Astrocyte (in vitro differentiated cells and primary cell): ENCODE data around the gene DNAL4. TPM values are rescaled to one million over a fixed set of nuclear protein-coding genes. Genes with fewer than 3 reads are reported as not detected.

Experiments used
- DNase-seq: peaks from one replicate; pipeline ENCODE4 v3.0.0-alpha.2; 2010; ENCODE audit warnings: low read depth
- FAIRE-seq: peaks from 2 replicates; lab custom pipeline; 2011; peaks lifted over from hg19 to GRCh38; lab: Jason Lieb, UNC
- H2AFZ ChIP-seq: 2 replicates; pipeline ENCODE4 v1.6.0; 2012; ENCODE audit warnings: low read depth, low read length, inconsistent platforms
- H3K27ac ChIP-seq: 2 replicates; pipeline ENCODE4 v1.5.1; 2011; ENCODE audit warnings: low read depth, low read length, inconsistent platforms
- H3K27me3 ChIP-seq: 2 replicates; pipeline ENCODE4 v1.6.0; 2011; ENCODE audit warnings: low read length, inconsistent platforms; ENCODE audit not compliant: insufficient read depth
- H3K36me3 ChIP-seq: 2 replicates; pipeline ENCODE4 v1.5.1; 2011; ENCODE audit warnings: low read length, inconsistent platforms; ENCODE audit not compliant: insufficient read depth
- H3K4me1 ChIP-seq: 2 replicates; pipeline ENCODE4 v1.5.1; 2011; ENCODE audit warnings: low read length, inconsistent platforms; ENCODE audit not compliant: insufficient read depth
- H3K4me2 ChIP-seq: 2 replicates; pipeline ENCODE4 v1.6.0; 2012; ENCODE audit warnings: low read length, inconsistent platforms
- H3K4me3 ChIP-seq: 2 replicates; pipeline ENCODE4 v1.5.1; 2011; ENCODE audit warnings: low read depth, mild to moderate bottlenecking, low read length, inconsistent platforms; ENCODE audit not compliant: insufficient read depth
- H3K79me2 ChIP-seq: 2 replicates; pipeline ENCODE4 v1.6.0; 2012; ENCODE audit warnings: mild to moderate bottlenecking, low read length, inconsistent platforms; ENCODE audit not compliant: insufficient read depth
- H3K9ac ChIP-seq: 2 replicates; pipeline ENCODE4 v1.6.0; 2012; ENCODE audit warnings: mild to moderate bottlenecking, low read length, inconsistent platforms
- H3K9me3 ChIP-seq: 2 replicates; pipeline ENCODE4 v1.5.1; 2012; ENCODE audit warnings: low read depth, mild to moderate bottlenecking, low read length, inconsistent platforms; ENCODE audit not compliant: insufficient read depth
- H4K20me1 ChIP-seq: 2 replicates; pipeline ENCODE4 v1.6.0; 2012; ENCODE audit warnings: low read length, inconsistent platforms; ENCODE audit not compliant: insufficient read depth
- H3K27ac Mint-ChIP-seq: one replicate; pipeline ENCODE4 v1.8.0; 2021; ENCODE audit warnings: mild to moderate bottlenecking, mixed read lengths; ENCODE audit not compliant: unreplicated experiment
- H3K27me3 Mint-ChIP-seq: one replicate; pipeline ENCODE4 v1.8.0; 2021; ENCODE audit warnings: low read depth, mixed read lengths; ENCODE audit not compliant: unreplicated experiment
- H3K36me3 Mint-ChIP-seq: one replicate; pipeline ENCODE4 v1.8.0; 2021; ENCODE audit warnings: low read depth, mixed read lengths; ENCODE audit not compliant: unreplicated experiment
- H3K4me1 Mint-ChIP-seq: one replicate; pipeline ENCODE4 v1.8.0; 2021; ENCODE audit warnings: low read depth, mixed read lengths; ENCODE audit not compliant: unreplicated experiment
- H3K4me3 Mint-ChIP-seq: one replicate; pipeline ENCODE4 v1.8.0; 2021; ENCODE audit warnings: mild to moderate bottlenecking, moderate library complexity, mixed read lengths; ENCODE audit not compliant: unreplicated experiment
- H3K9me3 Mint-ChIP-seq: one replicate; pipeline ENCODE4 v1.8.0; 2021; ENCODE audit warnings: mild to moderate bottlenecking, mixed read lengths; ENCODE audit not compliant: unreplicated experiment
- CTCF ChIP-seq: IDR thresholded peaks from 2 replicates; pipeline ENCODE4 v1.5.1; 2011; ENCODE audit warnings: low read depth, mild to moderate bottlenecking, inconsistent platforms, low read length, moderate library complexity; ENCODE audit not compliant: insufficient read depth
- EZH2 ChIP-seq: IDR thresholded peaks from 2 replicates; pipeline ENCODE4 v1.6.1; 2012; ENCODE audit warnings: mild to moderate bottlenecking, low read length, inconsistent platforms; ENCODE audit not compliant: insufficient read depth
- total RNA-seq: library from RNA; stranded (reverse); gene quantifications from 2 replicates; pipeline ENCODE4 v1.2.1, GENCODE V29; 2021

Gene DNAL4
- total RNA-seq, 1 donor from 2014 or later = 12.8 TPM

- Histone ChIP-seq H2AFZ (no peak overlapping the region), H4K20me1 (peaks cover 16% of the 10 kb centered on the region), H3K9ac (no peak overlapping the region), H3K9me3 (no peaks in the 10 kb centered on the region), H3K79me2 (no peaks in the 10 kb centered on the region), H3K4me1 (peaks cover 15% of the 10 kb centered on the region), H3K27me3 (peaks cover 12% of the 10 kb centered on the region), H3K27ac (no peak overlapping the region), H3K4me3 (no peak overlapping the region), H3K4me2 (no peak overlapping the region), H3K36me3 (no peaks in the 10 kb centered on the region)
- Mint-ChIP-seq H3K9me3 (no peaks in the 10 kb centered on the region), H3K36me3 (peaks cover 6% of the 10 kb centered on the region), H3K4me3 (peak overlapping the region; percentile 43), H3K4me1 (peaks cover 1% of the 10 kb centered on the region), H3K27me3 (peaks cover 57% of the 10 kb centered on the region), H3K27ac (peak overlapping the region; percentile 51)
- no peak for DNase-seq
- TF ChIP-seq CTCF (no peak), EZH2 (no peak)
- FAIRE-seq = no peak
These were observed 46.2 kb upstream of the DNAL4 start for GRCh38 chr22:38840129-38840528.

DNA sequence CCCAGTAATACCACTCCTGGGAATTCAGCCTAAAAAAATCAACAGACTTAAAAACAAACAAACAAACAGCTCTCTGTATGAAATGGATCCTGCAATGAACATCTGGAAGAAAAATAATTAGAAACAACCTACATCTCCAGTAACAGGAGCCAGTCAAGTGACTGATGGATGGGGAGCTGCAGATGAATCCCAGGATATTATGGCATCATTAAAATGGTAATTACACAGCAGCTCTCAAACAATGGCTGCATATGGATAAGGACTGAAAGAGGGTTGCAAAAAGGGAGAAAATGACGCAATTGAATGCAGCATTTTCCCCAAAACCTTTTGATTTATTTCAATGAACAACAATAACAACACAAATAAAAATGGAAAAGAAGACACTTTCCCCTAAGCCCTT is 45.7 kb upstream of the DNAL4 start:
- H3K9me3 Mint-ChIP-seq = no peaks in the 10 kb centered on the region
- no peak overlapping the region for H3K9ac ChIP-seq
- H3K4me1 ChIP-seq = peaks cover 15% of the 10 kb centered on the region
- H3K79me2 ChIP-seq = no peaks in the 10 kb centered on the region
- peaks cover 1% of the 10 kb centered on the region for H3K4me1 Mint-ChIP-seq
- peaks cover 58% of the 10 kb centered on the region for H3K27me3 Mint-ChIP-seq
- peaks cover 16% of the 10 kb centered on the region for H4K20me1 ChIP-seq
- no peaks in the 10 kb centered on the region for H3K36me3 ChIP-seq
- no peak overlapping the region for H3K4me3 ChIP-seq
- TF ChIP-seq EZH2 (no peak), CTCF (no peak)
- H3K27ac Mint-ChIP-seq = peak overlapping the region; percentile 51
- no peak overlapping the region for H2AFZ ChIP-seq
- H3K27me3 ChIP-seq = peaks cover 12% of the 10 kb centered on the region
- no peak for DNase-seq
- H3K36me3 Mint-ChIP-seq = peaks cover 6% of the 10 kb centered on the region
- no peak overlapping the region for H3K27ac ChIP-seq
- no peak overlapping the region for H3K4me3 Mint-ChIP-seq
- FAIRE-seq = no peak
- no peak overlapping the region for H3K4me2 ChIP-seq
- no peaks in the 10 kb centered on the region for H3K9me3 ChIP-seq

GRCh38 chr22:38837414-38837928 is 43.5 kb upstream of the DNAL4 start:
- no peak for FAIRE-seq
- H3K4me3 Mint-ChIP-seq = no peak overlapping the region
- H3K27me3 ChIP-seq = peaks cover 11% of the 10 kb centered on the region
- peaks cover 6% of the 10 kb centered on the region for H3K36me3 Mint-ChIP-seq
- H4K20me1 ChIP-seq = peaks cover 13% of the 10 kb centered on the region
- no peaks in the 10 kb centered on the region for H3K9me3 ChIP-seq
- H3K4me2 ChIP-seq = no peak overlapping the region
- H3K27ac ChIP-seq = no peak overlapping the region
- DNase-seq = no peak
- H3K27ac Mint-ChIP-seq = no peak overlapping the region
- no peaks in the 10 kb centered on the region for H3K4me1 Mint-ChIP-seq
- no peak overlapping the region for H3K9ac ChIP-seq
- no peak for TF ChIP-seq EZH2
- no peak for TF ChIP-seq CTCF
- no peaks in the 10 kb centered on the region for H3K79me2 ChIP-seq
- peaks cover 61% of the 10 kb centered on the region for H3K27me3 Mint-ChIP-seq
- H3K4me1 ChIP-seq = peaks cover 13% of the 10 kb centered on the region
- no peaks in the 10 kb centered on the region for H3K9me3 Mint-ChIP-seq
- no peak overlapping the region for H2AFZ ChIP-seq
- H3K36me3 ChIP-seq = no peaks in the 10 kb centered on the region
- H3K4me3 ChIP-seq = no peak overlapping the region
